ENCODE results near the gene EPHX1. TPM values are rescaled to one million over a fixed set of nuclear protein-coding genes. Genes with fewer than 3 reads are reported as not detected.
A peak's percentile ranks its signal among the peaks of the same experiment; 100 is the strongest.

The EPHX1 gene
- total RNA-seq, 2 donors from 2014 or later: 151 to 232 TPM

GRCh38 chr1:225843426-225843795 lies 33.5 kb downstream of the EPHX1 start:
- DNase-seq (ENCODE audit: low spot score): no peak
- Histone ChIP-seq H3K27me3 (replicated peaks; ENCODE audit: insufficient read depth) (no peaks in the 10 kb centered on the region), H3K36me3 (peaks cover 6 to 7% of the 10 kb centered on the region in 2 donors), H3K27ac (no peak overlapping the region), H3K9me3 (no peaks in the 10 kb centered on the region), H3K4me1 (replicated peaks) (no peaks in the 10 kb centered on the region), H3K4me3 (no peak overlapping the region)
- intact Hi-C loops (cut with DNase I): loop anchor here (10.0 kb wide), 1 partner anchor 289 kb away; no protein-coding TSS in a partner anchor
- 73% methylated on average over 6 of the region's 6 CpGs for WGBS
- TF ChIP-seq POLR2A (IDR thresholded peaks at IDR 0.05): no peak
- TF ChIP-seq CTCF (IDR thresholded peaks at IDR 0.05): no peak
- no peak for TF ChIP-seq POLR2AphosphoS5 (IDR thresholded peaks at IDR 0.05)

- no peak overlapping the region for H3K27ac ChIP-seq
- no peak for DNase-seq (ENCODE audit: low spot score)
- no peaks in the 10 kb centered on the region for H3K27me3 ChIP-seq (replicated peaks; ENCODE audit: insufficient read depth)
- WGBS: 86% methylated on average over 18 of the region's 18 CpGs
- TF ChIP-seq POLR2A (IDR thresholded peaks at IDR 0.05) (no peak), CTCF (IDR thresholded peaks at IDR 0.05) (no peak), POLR2AphosphoS5 (IDR thresholded peaks at IDR 0.05) (no peak)
- no peaks in the 10 kb centered on the region for H3K4me1 ChIP-seq (replicated peaks)
- no peak overlapping the region for H3K4me3 ChIP-seq
- peaks cover 6 to 7% of the 10 kb centered on the region in 2 donors for H3K36me3 ChIP-seq
- no peaks in the 10 kb centered on the region for H3K9me3 ChIP-seq
- intact Hi-C loops (cut with DNase I): loop anchor here (2.0 to 10.0 kb wide), 5 partner anchors 32 to 364 kb away; partner anchors contain the start of gene EPHX1
These were observed 34.5 kb downstream of the EPHX1 start for GRCh38 chr1:225844236-225845061.

- H3K4me3 ChIP-seq: no peak overlapping the region
- peaks cover 6 to 7% of the 10 kb centered on the region in 2 donors for H3K36me3 ChIP-seq
- H3K4me1 ChIP-seq (replicated peaks): no peaks in the 10 kb centered on the region
- no peaks in the 10 kb centered on the region for H3K27me3 ChIP-seq (replicated peaks; ENCODE audit: insufficient read depth)
- peak overlapping the region in 1 of 2 donors; percentile 36 for H3K27ac ChIP-seq
- H3K9me3 ChIP-seq: no peaks in the 10 kb centered on the region
- intact Hi-C loops (cut with DNase I): loop anchor here (2.0 to 10.0 kb wide), 5 partner anchors 33 to 364 kb away; partner anchors contain the start of gene EPHX1
- WGBS: 83% methylated on average over 14 of the region's 14 CpGs
- DNase-seq (ENCODE audit: low spot score): no peak
- TF ChIP-seq POLR2A (IDR thresholded peaks at IDR 0.05) (no peak), POLR2AphosphoS5 (IDR thresholded peaks at IDR 0.05) (no peak), CTCF (IDR thresholded peaks at IDR 0.05) (no peak)
These were observed 35.2 kb downstream of the EPHX1 start for GRCh38 chr1:225845097-225845496.

- Histone ChIP-seq H3K4me1 (replicated peaks) (no peaks in the 10 kb centered on the region), H3K27me3 (replicated peaks; ENCODE audit: insufficient read depth) (no peaks in the 10 kb centered on the region), H3K4me3 (no peak overlapping the region), H3K27ac (peak overlapping the region in 1 of 2 donors; percentile 36), H3K36me3 (peaks cover 6 to 7% of the 10 kb centered on the region in 2 donors), H3K9me3 (no peaks in the 10 kb centered on the region)
- 46% methylated on average over 11 of the region's 13 CpGs for WGBS
- intact Hi-C loops (cut with DNase I): loop anchor here (2.0 to 10.0 kb wide), 5 partner anchors 33 to 365 kb away; partner anchors contain the start of gene EPHX1
- TF ChIP-seq POLR2AphosphoS5 (IDR thresholded peaks at IDR 0.05): peak; percentile 76
- no peak for TF ChIP-seq POLR2A (IDR thresholded peaks at IDR 0.05)
- TF ChIP-seq CTCF (IDR thresholded peaks at IDR 0.05): peak; percentile 67 to 90 (median 83)
- DNase-seq (ENCODE audit: low spot score): peak; percentile 82
These were observed 35.8 kb downstream of the EPHX1 start for GRCh38 chr1:225845571-225846259.
